ENCODE measurements around the gene TMEM114. TPM values are rescaled to one million over a fixed set of nuclear protein-coding genes. Genes with fewer than 3 reads are reported as not detected.

Gene TMEM114
- total RNA-seq, 4 donors from 2014 or later = not detected

GRCh38 chr16:8595783-8596182, 5.5 kb upstream of the TMEM114 start:
- H3K9me3 ChIP-seq = peaks cover 0 to 10% (median 10%) of the 10 kb centered on the region in 3 donors
- H3K27me3 ChIP-seq = peaks cover 0 to 26% (median 0%) of the 10 kb centered on the region in 4 donors
- H3K27ac ChIP-seq = no peak overlapping the region
- WGBS, 2 donors = 89 to 90% methylated on average over 2 to 5 of the region's 5 CpGs
- no peak for DNase-seq
- peaks cover 0 to 5% (median 0%) of the 10 kb centered on the region in 3 donors for H3K4me1 ChIP-seq
- TF ChIP-seq, protein P1, sequence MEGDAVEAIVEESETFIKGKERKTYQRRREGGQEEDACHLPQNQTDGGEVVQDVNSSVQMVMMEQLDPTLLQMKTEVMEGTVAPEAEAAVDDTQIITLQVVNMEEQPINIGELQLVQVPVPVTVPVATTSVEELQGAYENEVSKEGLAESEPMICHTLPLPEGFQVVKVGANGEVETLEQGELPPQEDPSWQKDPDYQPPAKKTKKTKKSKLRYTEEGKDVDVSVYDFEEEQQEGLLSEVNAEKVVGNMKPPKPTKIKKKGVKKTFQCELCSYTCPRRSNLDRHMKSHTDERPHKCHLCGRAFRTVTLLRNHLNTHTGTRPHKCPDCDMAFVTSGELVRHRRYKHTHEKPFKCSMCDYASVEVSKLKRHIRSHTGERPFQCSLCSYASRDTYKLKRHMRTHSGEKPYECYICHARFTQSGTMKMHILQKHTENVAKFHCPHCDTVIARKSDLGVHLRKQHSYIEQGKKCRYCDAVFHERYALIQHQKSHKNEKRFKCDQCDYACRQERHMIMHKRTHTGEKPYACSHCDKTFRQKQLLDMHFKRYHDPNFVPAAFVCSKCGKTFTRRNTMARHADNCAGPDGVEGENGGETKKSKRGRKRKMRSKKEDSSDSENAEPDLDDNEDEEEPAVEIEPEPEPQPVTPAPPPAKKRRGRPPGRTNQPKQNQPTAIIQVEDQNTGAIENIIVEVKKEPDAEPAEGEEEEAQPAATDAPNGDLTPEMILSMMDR (IDR thresholded peaks at IDR 0.05) = no peak
- TF ChIP-seq POLR2A (IDR thresholded peaks at IDR 0.05) = no peak
- no peak overlapping the region for H3K4me3 ChIP-seq
- intact Hi-C loops (cut with DNase I) = no loop called here
- no peaks in the 10 kb centered on the region for H3K36me3 ChIP-seq

DNA sequence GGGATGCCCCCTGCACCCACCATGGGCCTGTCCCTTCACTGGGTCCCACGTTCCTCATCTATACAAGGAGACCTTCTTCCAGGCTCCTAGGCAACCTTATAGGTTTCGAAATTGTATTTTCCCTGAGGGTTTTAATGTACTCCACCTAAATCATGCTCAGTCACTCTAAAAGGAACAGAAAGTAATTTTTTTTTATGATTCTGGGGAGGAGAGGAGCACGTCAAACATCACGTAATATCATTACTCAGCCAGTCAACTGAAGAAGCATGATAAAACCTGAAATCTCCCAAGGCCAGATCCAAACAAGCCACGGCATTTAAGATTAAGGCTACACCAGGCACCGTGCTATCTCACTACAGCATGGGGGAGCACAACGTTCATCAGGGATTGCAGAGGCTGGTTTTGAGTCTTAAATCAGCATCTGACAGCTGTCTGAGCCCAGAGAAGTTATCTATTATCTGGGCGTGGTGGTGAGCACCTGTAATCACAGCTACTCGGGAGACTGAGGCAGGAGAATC, 3.9 kb upstream of the TMEM114 start:
- H3K4me3 ChIP-seq = no peak overlapping the region
- DNase-seq = no peak
- WGBS, 2 donors = 22 to 37% methylated on average over 4 to 9 of the region's 9 CpGs
- H3K4me1 ChIP-seq = peaks cover 6 to 18% (median 7%) of the 10 kb centered on the region in 3 donors
- peaks cover 0 to 10% (median 10%) of the 10 kb centered on the region in 3 donors for H3K9me3 ChIP-seq
- H3K27ac ChIP-seq = no peak overlapping the region
- H3K36me3 ChIP-seq = no peaks in the 10 kb centered on the region
- H3K27me3 ChIP-seq = peaks cover 4 to 42% (median 12%) of the 10 kb centered on the region in 4 donors
- intact Hi-C loops (cut with DNase I) = no loop called here
- no peak for TF ChIP-seq POLR2A (IDR thresholded peaks at IDR 0.05)

DNA sequence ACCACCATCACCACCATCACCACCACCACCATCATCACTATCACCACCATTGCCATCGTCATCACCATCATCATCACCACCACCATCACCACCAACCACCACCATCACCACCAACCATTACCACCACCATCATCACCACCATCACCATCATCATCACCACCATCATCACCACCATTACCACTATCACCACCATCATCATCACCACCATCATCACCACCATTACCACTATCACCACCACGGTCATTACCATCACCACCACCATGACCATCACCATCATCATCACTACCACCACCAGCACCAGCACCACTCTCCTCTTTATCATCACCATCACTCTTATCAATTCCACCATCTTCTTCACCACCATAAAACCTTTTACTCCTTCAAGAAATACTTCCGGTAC, 1.1 kb upstream of the TMEM114 start:
- WGBS, 2 donors = 92 to 96% methylated on average over 3 of the region's 3 CpGs
- TF ChIP-seq POLR2A (IDR thresholded peaks at IDR 0.05) = no peak
- TF ChIP-seq, protein P1 (IDR thresholded peaks at IDR 0.05) = no peak

GRCh38 chr16:8590811-8591210, 500 bp upstream of the TMEM114 start:
- 93 to 95% methylated on average over 3 of the region's 3 CpGs for WGBS, 2 donors
- H3K4me1 ChIP-seq = peaks cover 7 to 22% (median 7%) of the 10 kb centered on the region in 3 donors
- H3K27me3 ChIP-seq = peaks cover 13 to 75% (median 16%) of the 10 kb centered on the region in 4 donors
- H3K27ac ChIP-seq = no peak overlapping the region
- intact Hi-C loops (cut with DNase I) = no loop called here
- H3K36me3 ChIP-seq = no peaks in the 10 kb centered on the region
- no peak overlapping the region for H3K4me3 ChIP-seq
- TF ChIP-seq POLR2A (IDR thresholded peaks at IDR 0.05) = no peak
- TF ChIP-seq, protein P1 (IDR thresholded peaks at IDR 0.05) = no peak
- no peak for DNase-seq
- H3K9me3 ChIP-seq = no peaks in the 10 kb centered on the region

More for the DNA sequence above, 1.1 kb upstream of the TMEM114 start:
- peaks cover 7 to 22% (median 7%) of the 10 kb centered on the region in 3 donors for H3K4me1 ChIP-seq
- intact Hi-C loops (cut with DNase I) = no loop called here
- no peak overlapping the region for H3K4me3 ChIP-seq
- H3K27me3 ChIP-seq = peaks cover 13 to 69% (median 16%) of the 10 kb centered on the region in 4 donors
- no peak overlapping the region for H3K27ac ChIP-seq
- H3K9me3 ChIP-seq = peaks cover 0 to 3% (median 2%) of the 10 kb centered on the region in 3 donors
- H3K36me3 ChIP-seq = no peaks in the 10 kb centered on the region
- DNase-seq = no peak

GRCh38 chr16:8589057-8589899, 1.0 kb downstream of the TMEM114 start:
- H3K27ac ChIP-seq = no peak overlapping the region
- DNase-seq = no peak
- H3K27me3 ChIP-seq = peaks cover 13 to 80% (median 16%) of the 10 kb centered on the region in 4 donors
- H3K9me3 ChIP-seq = no peaks in the 10 kb centered on the region
- WGBS, 2 donors = 0 to 3% methylated on average over 2 to 12 of the region's 64 CpGs
- no peaks in the 10 kb centered on the region for H3K36me3 ChIP-seq
- peaks cover 7 to 18% (median 7%) of the 10 kb centered on the region in 3 donors for H3K4me1 ChIP-seq
- H3K4me3 ChIP-seq = peak overlapping the region in 2 of 4 donors; percentile 22 to 46
- TF ChIP-seq POLR2A (IDR thresholded peaks at IDR 0.05) = no peak
- TF ChIP-seq, protein P1 (IDR thresholded peaks at IDR 0.05) = no peak
- intact Hi-C loops (cut with DNase I) = no loop called here
